ENCODE measurements around the gene GNB1L.

Gene GNB1L

GRCh38 chr22:19868773-19869471 lies 14.2 kb upstream of the GNB1L start:
- FAIRE-seq = no peak
- DNase-seq (ENCODE audit: insufficient read length, low spot score) = no peak
- no peak for TF ChIP-seq POLR2A (IDR thresholded peaks at IDR 0.05; ENCODE audit: low read depth, low read length)

- FAIRE-seq (no peak), DNase-seq (ENCODE audit: insufficient read length, low spot score) (no peak)
- TF ChIP-seq POLR2A (IDR thresholded peaks at IDR 0.05; ENCODE audit: low read depth, low read length) = no peak
These were observed 13.7 kb upstream of the GNB1L start for GRCh38 chr22:19868333-19868732.

GRCh38 chr22:19867617-19868016 lies 12.9 kb upstream of the GNB1L start:
- no peak for FAIRE-seq
- no peak for TF ChIP-seq POLR2A (IDR thresholded peaks at IDR 0.05; ENCODE audit: low read depth, low read length)

GRCh38 chr22:19866665-19867009 lies 12.0 kb upstream of the GNB1L start:
- TF ChIP-seq POLR2A (IDR thresholded peaks at IDR 0.05; ENCODE audit: low read depth, low read length) = no peak
- FAIRE-seq = no peak

More at GRCh38 chr22:19867617-19868016, 12.9 kb upstream of the GNB1L start:
- DNase-seq (ENCODE audit: insufficient read length, low spot score) = no peak

GRCh38 chr22:19865141-19865829 lies 10.6 kb upstream of the GNB1L start:
- DNase-seq (ENCODE audit: insufficient read length, low spot score) = no peak
- no peak for FAIRE-seq
- TF ChIP-seq POLR2A (IDR thresholded peaks at IDR 0.05; ENCODE audit: low read depth, low read length) = no peak

More at GRCh38 chr22:19866665-19867009, 12.0 kb upstream of the GNB1L start:
- no peak for DNase-seq (ENCODE audit: insufficient read length, low spot score)

GRCh38 chr22:19864538-19865106 lies 9.9 kb upstream of the GNB1L start:
- no peak for FAIRE-seq
- DNase-seq (ENCODE audit: insufficient read length, low spot score) = no peak
- TF ChIP-seq POLR2A (IDR thresholded peaks at IDR 0.05; ENCODE audit: low read depth, low read length) = no peak

GRCh38 chr22:19863571-19863970 lies 8.9 kb upstream of the GNB1L start:
- no peak for DNase-seq (ENCODE audit: insufficient read length, low spot score)
- no peak for FAIRE-seq
- TF ChIP-seq POLR2A (IDR thresholded peaks at IDR 0.05; ENCODE audit: low read depth, low read length) = no peak

- DNase-seq (ENCODE audit: insufficient read length, low spot score) (no peak), FAIRE-seq (no peak)
- TF ChIP-seq POLR2A (IDR thresholded peaks at IDR 0.05; ENCODE audit: low read depth, low read length) = no peak
These were observed 8.1 kb upstream of the GNB1L start for GRCh38 chr22:19862619-19863246.

GRCh38 chr22:19859861-19860510 lies 5.3 kb upstream of the GNB1L start:
- no peak for FAIRE-seq
- DNase-seq (ENCODE audit: insufficient read length, low spot score) = no peak

GRCh38 chr22:19857382-19857781 lies 2.7 kb upstream of the GNB1L start:
- no peak for DNase-seq (ENCODE audit: insufficient read length, low spot score)
- no peak for FAIRE-seq
- no peak for TF ChIP-seq POLR2A (IDR thresholded peaks at IDR 0.05; ENCODE audit: low read depth, low read length)

More at GRCh38 chr22:19859861-19860510, 5.3 kb upstream of the GNB1L start:
- no peak for TF ChIP-seq POLR2A (IDR thresholded peaks at IDR 0.05; ENCODE audit: low read depth, low read length)

GRCh38 chr22:19855504-19856409 lies 1.1 kb upstream of the GNB1L start:
- DNase-seq (ENCODE audit: insufficient read length, low spot score) (no peak), FAIRE-seq (no peak)

GRCh38 chr22:19853879-19854777 lies 546 bp downstream of the GNB1L start:
- FAIRE-seq (no peak), DNase-seq (ENCODE audit: insufficient read length, low spot score) (no peak)
- TF ChIP-seq POLR2A (IDR thresholded peaks at IDR 0.05; ENCODE audit: low read depth, low read length) = no peak

More at GRCh38 chr22:19855504-19856409, 1.1 kb upstream of the GNB1L start:
- TF ChIP-seq POLR2A (IDR thresholded peaks at IDR 0.05; ENCODE audit: low read depth, low read length) = no peak
